OCI-LY3 (cell line): ENCODE data around the gene HOXA3.

Source experiments
- H2AFZ ChIP-seq: fragments of 200-600, 300-600 bp; shearing (Covaris generic); 2 replicates; pipeline ENCODE4 v1.6.0; 2014; ENCODE audit warnings: antibody characterized with exemption, low read depth, low read length
- H3K27ac ChIP-seq: fragments of 200-600, 300-600 bp; sonication (generic); 2 replicates; pipeline ENCODE4 v1.5.1; 2014; ENCODE audit warnings: mild to moderate bottlenecking, low read length, moderate library complexity, mixed read lengths
- H3K27me3 ChIP-seq: fragments of 200-600, 300-600 bp; sonication (generic); 2 replicates; pipeline ENCODE4 v1.6.1; 2014; ENCODE audit warnings: low read depth, low read length, mixed read lengths
- H3K36me3 ChIP-seq: fragments of 200-600, 300-600 bp; sonication (generic); replicated peaks from 2 replicates; pipeline ENCODE3; 2014; ENCODE audit warnings: low read depth, low read length, mixed read lengths
- H3K4me1 ChIP-seq: fragments of 300-600, 200-600 bp; sonication (generic); 2 replicates; pipeline ENCODE4 v1.6.1; 2014; ENCODE audit warnings: low read length, mixed read lengths
- H3K4me2 ChIP-seq: fragments of 200-600, 300-600 bp; sonication (generic); 2 replicates; pipeline ENCODE4 v1.6.1; 2014; ENCODE audit warnings: low read length, mixed read lengths
- H3K4me3 ChIP-seq: fragments of 300-600, 200-600 bp; sonication (generic); 2 replicates; pipeline ENCODE4 v1.5.1; 2014; ENCODE audit warnings: antibody characterized with exemption, mild to moderate bottlenecking, low read length, moderate library complexity
- H3K79me2 ChIP-seq: fragments of 300-600, 200-600 bp; shearing (Covaris generic); 2 replicates; pipeline ENCODE4 v1.6.1; 2014; ENCODE audit warnings: mild to moderate bottlenecking, low read length, mixed read lengths
- H3K9ac ChIP-seq: fragments of 300-600, 200-600 bp; shearing (Covaris generic); 2 replicates; pipeline ENCODE4 v1.6.0; 2014; ENCODE audit warnings: mild to moderate bottlenecking, low read length, moderate library complexity
- H3K9me3 ChIP-seq: fragments of 200-600, 300-600 bp; shearing (Covaris generic); 2 replicates; pipeline ENCODE4 v1.6.1; 2014; ENCODE audit warnings: low read length, mixed read lengths; ENCODE audit not compliant: insufficient read depth
- H4K20me1 ChIP-seq: fragments of 200-600, 300-600 bp; sonication (generic); 2 replicates; pipeline ENCODE4 v1.6.1; 2016; ENCODE audit warnings: low read length, mixed read lengths; ENCODE audit not compliant: insufficient read depth
- CTCF ChIP-seq: fragments of 200-600, 300-600 bp; sonication (generic); IDR thresholded peaks from 2 replicates; pipeline ENCODE4 v1.5.1; 2014; ENCODE audit warnings: antibody characterized with exemption, low read length, low read depth
- EZH2phosphoT487 ChIP-seq: fragments of 200-600 bp; shearing (Covaris generic); IDR thresholded peaks from 2 replicates; pipeline ENCODE4 v1.6.1; 2018; ENCODE audit warnings: antibody characterized with exemption, mixed run types, low read depth

Gene HOXA3

GRCh38 chr7:27065709-27066108 is 86.7 kb downstream of the HOXA3 start:
- Histone ChIP-seq H3K27me3 (no peaks in the 10 kb centered on the region), H3K4me2 (no peak overlapping the region), H2AFZ (no peak overlapping the region), H4K20me1 (no peaks in the 10 kb centered on the region), H3K79me2 (no peaks in the 10 kb centered on the region), H3K9me3 (no peaks in the 10 kb centered on the region), H3K9ac (no peak overlapping the region), H3K27ac (no peak overlapping the region), H3K4me1 (no peaks in the 10 kb centered on the region), H3K4me3 (no peak overlapping the region), H3K36me3 (no peaks in the 10 kb centered on the region)
- no peak for TF ChIP-seq CTCF
- no peak for TF ChIP-seq EZH2phosphoT487

- Histone ChIP-seq H3K9me3 (no peaks in the 10 kb centered on the region), H4K20me1 (no peaks in the 10 kb centered on the region), H3K4me2 (no peak overlapping the region), H3K79me2 (no peaks in the 10 kb centered on the region), H3K27ac (no peak overlapping the region), H3K4me3 (no peak overlapping the region), H3K9ac (no peak overlapping the region), H3K4me1 (no peaks in the 10 kb centered on the region), H2AFZ (no peak overlapping the region), H3K36me3 (no peaks in the 10 kb centered on the region), H3K27me3 (peaks cover 8% of the 10 kb centered on the region)
- TF ChIP-seq CTCF: no peak
- TF ChIP-seq EZH2phosphoT487: no peak
These were observed 87.7 kb downstream of the HOXA3 start for GRCh38 chr7:27064661-27065060.

- H2AFZ ChIP-seq: no peak overlapping the region
- H3K9me3 ChIP-seq: no peaks in the 10 kb centered on the region
- no peaks in the 10 kb centered on the region for H3K36me3 ChIP-seq
- peaks cover 11% of the 10 kb centered on the region for H3K27me3 ChIP-seq
- no peaks in the 10 kb centered on the region for H3K4me1 ChIP-seq
- no peaks in the 10 kb centered on the region for H4K20me1 ChIP-seq
- H3K9ac ChIP-seq: no peak overlapping the region
- no peaks in the 10 kb centered on the region for H3K79me2 ChIP-seq
- H3K4me2 ChIP-seq: no peak overlapping the region
- H3K4me3 ChIP-seq: no peak overlapping the region
- no peak overlapping the region for H3K27ac ChIP-seq
- TF ChIP-seq EZH2phosphoT487: no peak
- TF ChIP-seq CTCF: no peak
These were observed 88.2 kb downstream of the HOXA3 start for GRCh38 chr7:27064159-27064558.

- H3K9me3 ChIP-seq: no peaks in the 10 kb centered on the region
- no peak overlapping the region for H3K27ac ChIP-seq
- no peaks in the 10 kb centered on the region for H3K36me3 ChIP-seq
- no peak overlapping the region for H2AFZ ChIP-seq
- no peaks in the 10 kb centered on the region for H4K20me1 ChIP-seq
- H3K79me2 ChIP-seq: no peaks in the 10 kb centered on the region
- no peak overlapping the region for H3K4me2 ChIP-seq
- peaks cover 11% of the 10 kb centered on the region for H3K27me3 ChIP-seq
- no peaks in the 10 kb centered on the region for H3K4me1 ChIP-seq
- no peak for TF ChIP-seq EZH2phosphoT487
- no peak for TF ChIP-seq CTCF
- no peak overlapping the region for H3K9ac ChIP-seq
- H3K4me3 ChIP-seq: no peak overlapping the region
These were observed 89.4 kb downstream of the HOXA3 start for GRCh38 chr7:27062946-27063345.
